ENCODE data around the gene PPP1R8. TPM values are rescaled to one million over a fixed set of nuclear protein-coding genes. Genes with fewer than 3 reads are reported as not detected.

PPP1R8 gene
- total and polyA plus RNA-seq, 9 of the 15 experiments (the other 6 are each of a cell fraction or from before 2014, with no cell fraction given), result 16.2 to 107 (median 75.3) TPM

DNA sequence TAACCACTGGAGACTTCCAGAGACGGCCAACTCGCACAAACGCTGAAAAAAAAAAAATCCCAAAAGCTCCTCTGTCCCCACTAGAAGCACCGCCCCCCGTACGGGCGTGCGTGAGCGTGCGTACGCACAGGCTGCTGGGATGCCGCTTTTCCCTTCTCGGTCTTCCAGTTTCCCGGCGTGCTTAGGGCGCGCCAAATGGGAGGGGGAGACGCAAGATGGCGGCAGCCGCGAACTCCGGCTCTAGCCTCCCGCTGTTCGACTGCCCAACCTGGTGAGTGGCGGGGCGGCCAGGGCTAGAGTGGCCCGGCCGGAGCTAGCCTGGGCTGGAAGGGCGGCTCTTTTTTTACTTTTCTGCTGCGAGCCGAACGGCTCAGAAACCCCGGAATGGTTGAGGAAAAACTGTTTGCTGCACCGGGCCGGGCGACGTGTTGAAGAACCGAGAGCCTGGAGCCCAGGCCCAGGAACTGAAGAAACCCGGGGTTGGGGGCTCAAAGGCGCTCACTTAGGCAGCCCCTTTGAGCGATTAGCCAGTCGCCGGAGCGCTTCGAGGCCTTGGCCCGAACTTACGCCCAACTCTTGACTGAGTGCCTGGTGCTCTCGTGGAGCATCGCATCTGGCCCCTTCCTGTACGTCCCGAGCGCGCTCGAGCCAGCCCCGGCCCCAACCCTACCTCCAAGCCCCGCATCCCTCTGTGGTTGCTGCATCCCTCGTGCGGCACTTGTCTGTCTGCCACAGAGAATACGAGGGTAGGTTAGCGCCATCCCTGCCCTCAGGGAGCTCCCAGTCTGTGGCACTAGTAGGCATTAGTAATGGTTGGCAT lies at the start of gene PPP1R8 (continued):
- TF ChIP-seq PML (IDR thresholded peaks at IDR 0.05; ENCODE audit: low read length) (peak; percentile 89), PRDM10 (IDR thresholded peaks at IDR 0.05; ENCODE audit: partially characterized antibody) (no peak), NFRKB (IDR thresholded peaks at IDR 0.05; ENCODE audit: low read depth) (peak; percentile 96), FOXM1 (IDR thresholded peaks at IDR 0.05; ENCODE audit: low read depth) (no peak), FOXM1 (CRISPR knock-in tag; IDR thresholded peaks at IDR 0.05; ENCODE audit: low read depth) (no peak), SMARCC2 (IDR thresholded peaks at IDR 0.05; ENCODE audit: low read depth) (0 out of 2 replicates have a peak, but pooled peaks have one; percentile 22), PATZ1 (CRISPR knock-in tag; IDR thresholded peaks at IDR 0.05; ENCODE audit: borderline replicate concordance) (no peak), KLF10 (CRISPR knock-in tag; IDR thresholded peaks at IDR 0.05) (no peak), ZSCAN32 (CRISPR knock-in tag; IDR thresholded peaks at IDR 0.05) (no peak), KHSRP (IDR thresholded peaks at IDR 0.05) (no peak), FOXK2 (conservative IDR thresholded peaks at IDR 0.05 in 1 of 2, IDR thresholded peaks at IDR 0.05 in 1 of 2; ENCODE audit: low read depth in 2 of 2) (peak; percentile 41 to 59; a peak in 1 of 4 replicates), ZBTB8A (IDR thresholded peaks at IDR 0.05; ENCODE audit: partially characterized antibody) (no peak), MEF2D (tag; conservative IDR thresholded peaks at IDR 0.05; ENCODE audit: low read depth) (no peak), RFX5 (IDR thresholded peaks at IDR 0.05; ENCODE audit: low read depth, low read length) (no peak), SMAD2 (IDR thresholded peaks at IDR 0.05; ENCODE audit: low read depth, low read length) (no peak), ZBED1 (IDR thresholded peaks at IDR 0.05) (peak; percentile 91)
- TF ChIP-seq, protein P1, sequence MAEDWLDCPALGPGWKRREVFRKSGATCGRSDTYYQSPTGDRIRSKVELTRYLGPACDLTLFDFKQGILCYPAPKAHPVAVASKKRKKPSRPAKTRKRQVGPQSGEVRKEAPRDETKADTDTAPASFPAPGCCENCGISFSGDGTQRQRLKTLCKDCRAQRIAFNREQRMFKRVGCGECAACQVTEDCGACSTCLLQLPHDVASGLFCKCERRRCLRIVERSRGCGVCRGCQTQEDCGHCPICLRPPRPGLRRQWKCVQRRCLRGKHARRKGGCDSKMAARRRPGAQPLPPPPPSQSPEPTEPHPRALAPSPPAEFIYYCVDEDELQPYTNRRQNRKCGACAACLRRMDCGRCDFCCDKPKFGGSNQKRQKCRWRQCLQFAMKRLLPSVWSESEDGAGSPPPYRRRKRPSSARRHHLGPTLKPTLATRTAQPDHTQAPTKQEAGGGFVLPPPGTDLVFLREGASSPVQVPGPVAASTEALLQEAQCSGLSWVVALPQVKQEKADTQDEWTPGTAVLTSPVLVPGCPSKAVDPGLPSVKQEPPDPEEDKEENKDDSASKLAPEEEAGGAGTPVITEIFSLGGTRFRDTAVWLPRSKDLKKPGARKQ (CRISPR knock-in tag; IDR thresholded peaks at IDR 0.05), result no peak
- TF ChIP-seq, protein P2, sequence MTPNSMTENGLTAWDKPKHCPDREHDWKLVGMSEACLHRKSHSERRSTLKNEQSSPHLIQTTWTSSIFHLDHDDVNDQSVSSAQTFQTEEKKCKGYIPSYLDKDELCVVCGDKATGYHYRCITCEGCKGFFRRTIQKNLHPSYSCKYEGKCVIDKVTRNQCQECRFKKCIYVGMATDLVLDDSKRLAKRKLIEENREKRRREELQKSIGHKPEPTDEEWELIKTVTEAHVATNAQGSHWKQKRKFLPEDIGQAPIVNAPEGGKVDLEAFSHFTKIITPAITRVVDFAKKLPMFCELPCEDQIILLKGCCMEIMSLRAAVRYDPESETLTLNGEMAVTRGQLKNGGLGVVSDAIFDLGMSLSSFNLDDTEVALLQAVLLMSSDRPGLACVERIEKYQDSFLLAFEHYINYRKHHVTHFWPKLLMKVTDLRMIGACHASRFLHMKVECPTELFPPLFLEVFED (CRISPR knock-in tag; conservative IDR thresholded peaks at IDR 0.05), result no peak

Data from K562 (cell line).